Measurements from ENCODE around the gene MYL5. TPM values are rescaled to one million over a fixed set of nuclear protein-coding genes. Genes with fewer than 3 reads are reported as not detected.
"Not testable (repeated sequence)": the region's sequence is repeated elsewhere in the genome, so short reads cannot be mapped to it uniquely, and the experiment has no call there.

MYL5 gene
- total RNA-seq, 2 experiments from 2014 or later, result 14.0 to 16.2 TPM

- DNase-seq, result no peak
- ChIA-PET CTCF (no interaction called here), POLR2A (no interaction called here)
- no peak overlapping the region for H3K27ac Mint-ChIP-seq
- no peaks in the 10 kb centered on the region for H3K27me3 Mint-ChIP-seq
- H3K36me3 Mint-ChIP-seq (ENCODE audit: low read depth), result peaks cover 8% of the 10 kb centered on the region
- H3K9me3 Mint-ChIP-seq, result peaks cover 28% of the 10 kb centered on the region
- no peak overlapping the region for H3K4me3 Mint-ChIP-seq
- H3K4me1 Mint-ChIP-seq, result no peaks in the 10 kb centered on the region
These were observed 41.4 kb upstream of the MYL5 start for GRCh38 chr4:632926-633325.

- POLR2A ChIA-PET, result no interaction called here
- peaks cover 28% of the 10 kb centered on the region for H3K9me3 Mint-ChIP-seq
- DNase-seq, result no peak
- H3K27me3 Mint-ChIP-seq, result no peaks in the 10 kb centered on the region
- H3K4me3 Mint-ChIP-seq, result no peak overlapping the region
- no peaks in the 10 kb centered on the region for H3K4me1 Mint-ChIP-seq
- H3K27ac Mint-ChIP-seq, result no peak overlapping the region
- peaks cover 8% of the 10 kb centered on the region for H3K36me3 Mint-ChIP-seq (ENCODE audit: low read depth)
- CTCF ChIA-PET, result no interaction called here
These were observed 40.9 kb upstream of the MYL5 start for GRCh38 chr4:633406-633805.

- Mint-ChIP-seq H3K36me3 (ENCODE audit: low read depth) (peaks cover 8% of the 10 kb centered on the region), H3K4me3 (no peak overlapping the region), H3K4me1 (no peaks in the 10 kb centered on the region), H3K9me3 (peaks cover 28% of the 10 kb centered on the region), H3K27me3 (no peaks in the 10 kb centered on the region), H3K27ac (no peak overlapping the region)
- CTCF ChIA-PET, result no interaction called here
- DNase-seq, result no peak
- POLR2A ChIA-PET, result no interaction called here
These were observed 40.3 kb upstream of the MYL5 start for GRCh38 chr4:633976-634598.

GRCh38 chr4:634599-634985 is 39.8 kb upstream of the MYL5 start:
- peaks cover 28% of the 10 kb centered on the region for H3K9me3 Mint-ChIP-seq
- POLR2A ChIA-PET, result no interaction called here
- no peak overlapping the region for H3K4me3 Mint-ChIP-seq
- no peak overlapping the region for H3K27ac Mint-ChIP-seq
- CTCF ChIA-PET, result no interaction called here
- no peaks in the 10 kb centered on the region for H3K4me1 Mint-ChIP-seq
- peaks cover 8% of the 10 kb centered on the region for H3K36me3 Mint-ChIP-seq (ENCODE audit: low read depth)
- H3K27me3 Mint-ChIP-seq, result no peaks in the 10 kb centered on the region
- no peak for DNase-seq

GRCh38 chr4:635066-635835 is 39.1 kb upstream of the MYL5 start:
- H3K36me3 Mint-ChIP-seq (ENCODE audit: low read depth); H3K4me1 Mint-ChIP-seq; H3K27me3 Mint-ChIP-seq; H3K27ac Mint-ChIP-seq; DNase-seq; POLR2A ChIA-PET; H3K4me3 Mint-ChIP-seq; CTCF ChIA-PET: not testable (repeated sequence)
- H3K9me3 Mint-ChIP-seq, result peaks cover 28% of the 10 kb centered on the region

- no peaks in the 10 kb centered on the region for H3K27me3 Mint-ChIP-seq
- no peak overlapping the region for H3K4me3 Mint-ChIP-seq
- H3K27ac Mint-ChIP-seq, result no peak overlapping the region
- no peak for DNase-seq
- H3K9me3 Mint-ChIP-seq, result peaks cover 27% of the 10 kb centered on the region
- H3K36me3 Mint-ChIP-seq (ENCODE audit: low read depth), result peaks cover 8% of the 10 kb centered on the region
- CTCF ChIA-PET, result no interaction called here
- POLR2A ChIA-PET, result no interaction called here
- H3K4me1 Mint-ChIP-seq, result no peaks in the 10 kb centered on the region
These were observed 38.3 kb upstream of the MYL5 start for GRCh38 chr4:635851-636627.

GRCh38 chr4:636628-637159 is 37.6 kb upstream of the MYL5 start:
- H3K9me3 Mint-ChIP-seq, result peaks cover 20% of the 10 kb centered on the region

GRCh38 chr4:637536-638280 is 36.6 kb upstream of the MYL5 start:
- ChIA-PET CTCF (no interaction called here), POLR2A (no interaction called here)
- H3K27ac Mint-ChIP-seq, result no peak overlapping the region
- no peak for DNase-seq
- H3K36me3 Mint-ChIP-seq (ENCODE audit: low read depth), result peaks cover under 1% of the 10 kb centered on the region
- H3K9me3 Mint-ChIP-seq, result peaks cover 11% of the 10 kb centered on the region
- no peak overlapping the region for H3K4me3 Mint-ChIP-seq
- no peaks in the 10 kb centered on the region for H3K27me3 Mint-ChIP-seq
- no peaks in the 10 kb centered on the region for H3K4me1 Mint-ChIP-seq

More at GRCh38 chr4:636628-637159, 37.6 kb upstream of the MYL5 start:
- no peak for DNase-seq
- Mint-ChIP-seq H3K27ac (no peak overlapping the region), H3K27me3 (no peaks in the 10 kb centered on the region), H3K4me3 (no peak overlapping the region), H3K36me3 (ENCODE audit: low read depth) (peaks cover 5% of the 10 kb centered on the region), H3K4me1 (no peaks in the 10 kb centered on the region)
- POLR2A ChIA-PET, result no interaction called here
- CTCF ChIA-PET, result no interaction called here

GRCh38 chr4:642366-642765 is 32.0 kb upstream of the MYL5 start:
- POLR2A ChIA-PET; H3K27me3 Mint-ChIP-seq; H3K36me3 Mint-ChIP-seq (ENCODE audit: low read depth); DNase-seq; CTCF ChIA-PET; H3K27ac Mint-ChIP-seq; H3K4me3 Mint-ChIP-seq; H3K4me1 Mint-ChIP-seq: not testable (repeated sequence)
- H3K9me3 Mint-ChIP-seq, result peaks cover 12% of the 10 kb centered on the region

- Mint-ChIP-seq H3K4me3 (peak overlapping the region; percentile 34), H3K27me3 (peaks cover 3% of the 10 kb centered on the region), H3K27ac (no peak overlapping the region), H3K4me1 (peaks cover 2% of the 10 kb centered on the region), H3K9me3 (peaks cover 9% of the 10 kb centered on the region), H3K36me3 (ENCODE audit: low read depth) (no peaks in the 10 kb centered on the region)
- CTCF ChIA-PET, result no interaction called here
- POLR2A ChIA-PET, result no interaction called here
- no peak for DNase-seq
These were observed 27.9 kb upstream of the MYL5 start for GRCh38 chr4:646460-646859.

GRCh38 chr4:647481-647880 is 26.9 kb upstream of the MYL5 start:
- ChIA-PET POLR2A (no interaction called here), CTCF (no interaction called here)
- Mint-ChIP-seq H3K9me3 (peaks cover 9% of the 10 kb centered on the region), H3K4me1 (peaks cover 2% of the 10 kb centered on the region), H3K4me3 (no peak overlapping the region), H3K27ac (no peak overlapping the region), H3K36me3 (ENCODE audit: low read depth) (no peaks in the 10 kb centered on the region), H3K27me3 (peaks cover 3% of the 10 kb centered on the region)
- no peak for DNase-seq

- ChIA-PET POLR2A (no interaction called here), CTCF (no interaction called here)
- Mint-ChIP-seq H3K9me3 (peaks cover 9% of the 10 kb centered on the region), H3K36me3 (ENCODE audit: low read depth) (no peaks in the 10 kb centered on the region), H3K4me3 (no peak overlapping the region), H3K4me1 (peaks cover 2% of the 10 kb centered on the region), H3K27ac (no peak overlapping the region), H3K27me3 (peaks cover 3% of the 10 kb centered on the region)
- DNase-seq, result no peak
These were observed 25.6 kb upstream of the MYL5 start for GRCh38 chr4:648579-649292.

- Mint-ChIP-seq H3K27ac (no peak overlapping the region), H3K4me3 (no peak overlapping the region), H3K36me3 (ENCODE audit: low read depth) (no peaks in the 10 kb centered on the region), H3K9me3 (peaks cover 9% of the 10 kb centered on the region), H3K4me1 (peaks cover 2% of the 10 kb centered on the region), H3K27me3 (peaks cover 3% of the 10 kb centered on the region)
- ChIA-PET POLR2A (no interaction called here), CTCF (no interaction called here)
- no peak for DNase-seq
These were observed 25.1 kb upstream of the MYL5 start for GRCh38 chr4:649293-649625.
